ENCODE results near the gene DCP1A.

DCP1A gene

DNA sequence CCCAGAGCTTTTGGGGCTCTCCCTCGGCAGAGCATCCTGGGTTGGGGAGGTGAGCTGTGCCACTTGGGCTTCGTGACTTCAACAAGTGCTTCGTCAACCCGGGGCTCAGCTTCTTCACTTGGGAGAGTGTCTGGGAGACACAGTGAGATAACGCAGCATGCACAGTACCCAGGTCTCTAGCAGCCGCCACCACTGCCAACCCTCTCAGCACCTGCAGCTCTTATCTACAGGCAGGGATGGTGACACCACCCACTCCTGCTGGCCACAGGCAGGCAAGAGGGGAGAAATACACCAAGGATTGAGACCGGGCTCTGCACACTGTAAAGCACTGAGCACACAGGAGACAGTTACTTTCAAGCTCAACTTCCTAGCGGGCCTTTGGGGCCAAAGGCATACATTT, 103.1 kb downstream of the DCP1A start:
- no peak for DNase-seq (ENCODE audit: low read depth in 2 of 2)

DNA sequence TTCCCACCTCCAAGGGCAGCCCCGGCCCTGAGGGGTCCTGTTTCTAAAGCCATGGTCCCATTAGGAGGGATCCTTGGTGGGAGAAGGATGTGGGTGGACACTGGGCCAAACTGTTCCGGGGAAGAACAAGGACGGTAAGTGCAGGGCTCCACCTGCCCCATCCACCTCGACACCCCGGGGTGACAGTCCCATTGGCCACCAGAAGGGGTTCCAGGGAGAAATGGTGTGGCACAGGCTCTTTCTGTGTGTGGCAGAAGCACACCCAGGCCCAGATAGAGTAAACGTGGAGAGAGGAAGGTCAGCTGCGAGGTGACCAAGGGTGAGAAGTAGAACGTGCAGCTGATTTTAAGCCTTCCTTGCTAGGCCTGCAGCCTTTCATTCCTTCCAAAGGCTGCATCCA, 103.6 kb downstream of the DCP1A start:
- no peak for DNase-seq (ENCODE audit: low read depth in 2 of 2)

GRCh38 chr3:53243165-53243564, 104.2 kb downstream of the DCP1A start:
- no peak for DNase-seq (ENCODE audit: low read depth in 2 of 2)

DNA sequence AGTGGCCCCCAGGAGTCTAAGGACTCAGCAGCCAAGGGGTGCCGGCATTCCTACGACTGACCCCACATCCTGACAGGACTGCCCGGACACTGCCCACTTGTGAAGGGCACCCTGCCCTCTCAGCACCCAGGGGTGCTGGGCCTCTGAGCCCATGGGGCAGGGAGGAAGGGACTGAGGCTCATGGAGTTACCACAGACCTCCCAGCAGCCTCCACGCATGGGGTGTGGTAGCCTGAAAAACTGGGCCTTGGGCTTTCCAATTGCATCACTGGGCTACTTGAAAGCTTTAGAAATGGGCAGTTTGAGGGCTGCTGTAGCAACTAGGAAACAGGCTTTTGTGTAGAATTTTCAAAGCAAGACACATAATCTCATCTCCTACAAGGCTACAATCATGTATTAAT, 104.7 kb downstream of the DCP1A start:
- DNase-seq (ENCODE audit: low read depth in 2 of 2), result no peak

GRCh38 chr3:53242155-53242554, 105.2 kb downstream of the DCP1A start:
- no peak for DNase-seq (ENCODE audit: low read depth in 2 of 2)

DNA sequence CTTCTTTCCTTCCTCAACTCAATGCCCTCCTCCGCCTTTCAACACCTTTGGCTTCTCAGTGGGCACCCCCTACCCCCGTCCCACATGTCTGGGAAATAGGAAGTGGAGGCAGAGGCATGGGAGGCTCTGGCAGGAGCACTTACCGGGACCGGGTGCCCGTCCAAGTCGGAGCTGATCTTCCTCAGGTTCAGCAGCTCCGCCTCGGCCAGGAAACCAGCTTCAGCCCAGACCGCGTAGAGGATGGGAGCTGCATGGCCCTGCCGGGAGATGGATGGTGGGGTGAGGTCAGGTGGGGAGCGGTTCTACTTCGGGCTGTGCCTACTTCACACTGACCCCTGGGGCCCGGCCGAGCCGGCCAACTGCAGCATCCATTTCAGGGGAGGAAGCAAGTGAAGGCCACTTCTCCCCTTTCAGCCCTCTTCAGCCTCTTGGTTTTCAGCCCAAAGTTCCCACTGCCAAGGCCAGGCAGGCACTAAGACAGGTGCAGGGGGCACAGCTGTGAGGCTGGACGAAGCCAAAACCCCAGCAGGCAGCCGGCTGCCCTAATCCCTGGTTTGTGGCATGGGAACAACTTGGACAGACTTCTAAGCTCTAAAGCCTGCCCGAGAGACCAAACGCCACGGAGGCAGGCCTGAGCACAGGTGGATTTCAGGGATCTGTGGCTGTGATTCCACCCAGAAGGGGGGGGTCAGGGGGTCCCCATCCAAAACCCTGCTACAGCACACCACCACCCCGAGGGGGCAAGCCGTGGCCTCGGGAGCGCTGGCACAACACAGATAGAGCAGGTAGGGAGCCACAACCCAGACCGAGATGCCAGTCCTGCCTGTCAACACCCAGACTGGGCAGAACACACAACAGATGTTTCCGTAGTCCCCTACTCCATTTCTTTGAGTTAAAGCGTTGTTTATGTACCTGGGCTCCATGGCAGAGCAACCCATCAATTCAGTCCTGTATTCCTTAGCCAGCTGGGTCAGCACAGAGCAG, 106.1 kb downstream of the DCP1A start:
- DNase-seq (ENCODE audit: low read depth in 2 of 2), result no peak

DNA sequence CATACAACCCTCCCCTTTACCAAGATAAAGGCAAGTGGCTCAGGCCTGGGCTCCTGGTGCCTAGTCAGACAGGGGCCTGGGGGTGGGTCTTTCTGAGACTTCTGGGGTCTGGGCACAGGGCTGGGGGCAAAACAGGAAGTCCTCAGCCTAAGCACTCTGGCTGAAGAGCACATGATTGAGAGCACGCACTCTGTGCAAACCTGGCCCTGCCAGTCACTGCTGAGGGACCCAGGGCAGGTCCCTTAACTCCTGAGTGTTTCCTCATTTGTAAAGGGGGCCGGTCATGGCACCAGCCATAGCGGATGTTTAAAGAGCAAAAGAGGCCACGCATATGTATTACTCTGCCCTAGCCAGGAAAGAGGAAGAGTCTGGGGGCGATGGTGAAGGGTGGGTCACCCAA, 107.5 kb downstream of the DCP1A start:
- no peak for DNase-seq (ENCODE audit: low read depth in 2 of 2)

DNA sequence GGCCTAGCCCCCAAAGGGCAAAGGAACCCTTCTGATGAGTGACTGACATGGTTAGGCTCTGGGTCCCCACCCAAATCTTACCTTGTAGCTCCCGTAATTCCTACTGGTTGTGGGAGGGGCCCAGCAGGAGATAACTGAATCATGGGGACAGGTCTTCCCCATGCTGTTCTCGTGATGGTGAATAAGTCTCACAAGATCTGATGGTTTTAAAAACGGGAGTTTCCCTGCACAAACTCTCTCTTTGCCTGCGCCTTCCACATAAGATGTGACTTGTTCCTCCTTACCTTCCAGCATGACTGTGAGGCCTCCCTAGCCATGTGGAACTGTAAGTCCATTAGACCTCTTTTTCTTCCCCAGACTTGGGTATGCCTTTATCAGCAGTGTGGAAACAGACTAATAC, 108.5 kb downstream of the DCP1A start:
- no peak for DNase-seq (ENCODE audit: low read depth in 2 of 2)

DNA sequence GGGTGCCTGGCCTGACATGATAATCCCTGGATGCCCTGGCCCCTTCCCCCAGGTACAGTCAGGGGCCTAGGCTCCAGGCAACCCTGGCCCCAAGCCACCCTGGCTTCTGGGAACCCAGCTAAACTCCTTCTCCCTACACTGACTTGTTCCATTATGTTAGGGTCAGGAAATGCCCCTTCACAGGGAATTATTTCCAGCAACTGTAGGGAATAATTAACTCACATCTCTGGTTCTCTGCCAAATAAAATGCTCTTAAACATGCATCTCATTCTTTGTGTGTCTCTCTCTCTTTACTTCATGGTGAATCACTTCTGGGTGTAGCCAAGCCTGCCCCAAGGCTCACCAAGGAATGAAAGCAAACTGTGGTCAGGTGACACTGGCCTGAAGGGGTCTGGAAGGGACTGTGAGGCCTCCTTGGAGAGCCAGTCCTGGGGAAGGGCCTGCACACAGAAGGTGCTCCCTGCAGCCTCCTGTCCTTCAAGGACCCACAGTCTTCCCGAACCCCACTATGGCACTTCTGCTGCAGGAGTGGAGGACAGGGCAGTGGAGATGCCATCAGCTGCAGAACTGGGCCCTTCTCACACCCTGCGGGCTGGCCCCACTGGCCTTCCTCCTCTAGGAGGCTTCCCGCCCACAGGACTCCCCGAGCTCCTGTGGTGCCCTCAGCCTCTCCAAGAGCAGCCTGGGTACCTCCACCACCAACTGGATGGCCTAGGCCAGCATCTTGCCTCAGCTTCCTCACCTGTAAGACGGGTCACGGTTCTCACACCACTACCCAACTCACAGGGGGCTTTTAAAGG, 109.1 kb downstream of the DCP1A start:
- DNase-seq (ENCODE audit: low read depth in 2 of 2), result no peak

GRCh38 chr3:53236112-53236841, 111.1 kb downstream of the DCP1A start:
- DNase-seq (ENCODE audit: low read depth in 2 of 2), result no peak

DNA sequence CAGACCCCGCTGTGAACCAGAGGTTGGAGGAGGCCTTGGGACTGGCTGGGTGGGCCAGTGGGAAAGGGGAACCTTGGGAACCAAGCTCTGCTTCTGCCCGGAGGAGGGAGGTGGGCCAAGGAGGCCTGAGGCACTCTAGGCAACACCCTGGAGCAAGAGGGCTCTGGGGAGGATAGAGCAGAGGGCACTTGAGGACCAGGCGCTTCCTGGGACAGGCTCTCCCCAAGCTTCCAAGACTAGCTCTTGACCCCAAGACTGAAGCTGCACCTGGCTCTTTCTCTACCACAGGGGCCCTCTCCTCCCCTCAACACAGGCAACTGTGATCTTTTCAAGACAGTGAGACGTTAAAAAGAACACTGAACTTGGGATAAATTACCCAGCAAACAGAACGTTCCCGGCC, 111.8 kb downstream of the DCP1A start:
- no peak for DNase-seq (ENCODE audit: low read depth in 2 of 2)

GRCh38 chr3:53234841-53235232, 112.5 kb downstream of the DCP1A start:
- DNase-seq (ENCODE audit: low read depth in 2 of 2), result no peak

GRCh38 chr3:53234130-53234840, 113.1 kb downstream of the DCP1A start:
- DNase-seq (ENCODE audit: low read depth in 2 of 2), result no peak

Measured in stimulated activated CD8-positive, alpha-beta memory T cell treated with anti-CD3 and anti-CD28 coated beads, Interleukin-15, amount 100 ng/mL, for 4 hours (primary cell).